ENCODE results near the gene PDIA6.

DNA sequence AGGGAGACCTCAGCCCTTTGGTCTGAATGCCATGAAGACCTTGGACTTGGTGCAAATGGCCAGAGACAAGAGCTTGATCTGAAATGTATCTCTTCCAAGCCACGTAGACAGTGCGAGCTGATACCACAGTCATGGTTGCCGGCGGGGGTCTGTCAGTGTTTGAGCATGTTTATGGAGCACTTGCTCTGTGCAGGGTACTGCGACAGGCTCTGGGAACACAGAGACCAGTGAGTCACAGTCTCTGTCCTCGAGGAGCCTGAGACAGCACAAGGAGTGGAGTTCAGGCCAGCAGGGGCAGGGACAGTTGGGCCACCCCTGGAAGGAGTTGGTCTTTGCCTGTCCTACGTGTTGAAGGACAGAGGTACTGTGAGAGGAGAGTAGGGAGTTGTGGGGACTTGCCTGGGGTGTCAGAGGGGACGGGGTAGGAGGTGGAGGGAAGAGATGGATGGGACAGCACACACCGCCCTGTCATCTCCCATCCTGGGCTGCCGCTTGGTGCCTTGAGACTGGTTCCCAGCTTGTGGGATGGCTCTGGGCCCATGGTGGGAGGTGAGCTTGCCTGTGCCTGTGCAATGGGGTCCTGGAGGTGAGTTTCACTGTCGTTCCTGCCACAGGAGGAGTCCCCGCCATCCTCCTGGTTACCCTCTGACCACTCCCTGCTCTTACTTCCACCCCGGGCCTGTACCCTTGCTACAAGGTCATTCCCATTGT lies 51.6 kb downstream of the PDIA6 start:
- TF ChIP-seq FOXP2 (optimal IDR thresholded peaks at IDR 0.05; ENCODE audit: borderline replicate concordance, extremely low read depth, extremely low read length, insufficient read depth) = no peak
- no peak for TF ChIP-seq REST (IDR thresholded peaks at IDR 0.05; ENCODE audit: insufficient read depth in 1 of 2, low read depth in 2 of 2, low read length in 2 of 2)
- TF ChIP-seq TAF1 (IDR thresholded peaks at IDR 0.05; ENCODE audit: borderline replicate concordance, insufficient read depth, low read length) = no peak
- no peak for TF ChIP-seq SIN3A (IDR thresholded peaks at IDR 0.05; ENCODE audit: borderline replicate concordance, insufficient read depth, low read length)
- TF ChIP-seq POLR2AphosphoS5 (IDR thresholded peaks at IDR 0.05; ENCODE audit: low read depth, low read length) = no peak

Measured in PFSK-1 (cell line).